Caco-2 (cell line): ENCODE data around the gene KLHL29. TPM values are rescaled to one million over a fixed set of nuclear protein-coding genes. Genes with fewer than 3 reads are reported as not detected.

Experiments used
- BruUV-seq: library from RNA; stranded (reverse); fragments of 400-500 nt; replicated peaks from 2 replicates; lab custom pipeline; 2021; lab: Mats Ljungman, UMichigan
- CTCF ChIA-PET: fragments of 300-600 bp; sonication (Branson Sonifier 250); formaldehyde crosslinking; loops from one replicate; lab custom pipeline; 2022; ENCODE audit warnings: antibody characterized with exemption; lab: Charles Lee
- POLR2A ChIA-PET: fragments of 300-600 bp; sonication (Branson Sonifier 250); formaldehyde crosslinking; loops from one replicate; lab custom pipeline; 2022; ENCODE audit warnings: antibody characterized with exemption; lab: Charles Lee
- DNase-seq, 2 experiments: peaks; one replicate each; pipeline versions ENCODE4 v3.0.0 to v3.0.0-alpha.2; 2020 to 2022
- H3K27me3 ChIP-seq: replicated peaks from 2 replicates; pipeline ENCODE4 v1.6.0; 2011; ENCODE audit warnings: low read length; ENCODE audit not compliant: control insufficient read depth, insufficient read depth
- H3K36me3 ChIP-seq: 2 replicates; pipeline ENCODE4 v1.5.1; 2011; ENCODE audit warnings: low read length; ENCODE audit not compliant: control insufficient read depth, insufficient read depth
- H3K4me1 ChIP-seq: fragments of 250-450 bp; sonication (Bioruptor Pico); 2 replicates; pipeline ENCODE4 v1.5.1; 2020; ENCODE audit warnings: mild to moderate bottlenecking
- H3K4me3 ChIP-seq: 2 replicates; pipeline ENCODE4 v1.5.1; 2011; ENCODE audit warnings: low read depth, mild to moderate bottlenecking, control low read depth, low read length
- H3K9me3 ChIP-seq: fragments of 250-450 bp; sonication (Bioruptor Pico); 2 replicates; pipeline ENCODE4 v1.5.1; 2020; ENCODE audit warnings: mild to moderate bottlenecking, moderate library complexity
- H3K27ac Mint-ChIP-seq: one replicate; pipeline ENCODE4 v1.8.0; 2022; ENCODE audit warnings: mixed read lengths; ENCODE audit not compliant: unreplicated experiment
- H3K27me3 Mint-ChIP-seq: one replicate; pipeline ENCODE4 v1.8.0; 2022; ENCODE audit warnings: mixed read lengths; ENCODE audit not compliant: insufficient read depth, unreplicated experiment
- H3K36me3 Mint-ChIP-seq: one replicate; pipeline ENCODE4 v1.8.0; 2022; ENCODE audit warnings: mild to moderate bottlenecking, mixed read lengths; ENCODE audit not compliant: insufficient read depth, unreplicated experiment
- H3K4me1 Mint-ChIP-seq: one replicate; pipeline ENCODE4 v1.8.0; 2022; ENCODE audit warnings: low read depth, mixed read lengths; ENCODE audit not compliant: unreplicated experiment
- H3K4me3 Mint-ChIP-seq: one replicate; pipeline ENCODE4 v1.8.0; 2022; ENCODE audit warnings: mild to moderate bottlenecking, moderate library complexity, mixed read lengths; ENCODE audit not compliant: unreplicated experiment
- H3K9me3 Mint-ChIP-seq: one replicate; pipeline ENCODE4 v1.8.0; 2022; ENCODE audit warnings: mixed read lengths; ENCODE audit not compliant: unreplicated experiment
- intact Hi-C: fragments of 100-400 bp; cut with micrococcal nuclease; formaldehyde crosslinking; loops from one replicate; pipeline ENCODE4 v1.10.0; 2022; ENCODE audit not compliant: unreplicated experiment
- total RNA-seq: library from RNA; stranded (reverse); gene quantifications from 2 replicates; pipeline ENCODE4 v1.2.3, GENCODE V29; 2022
- TF ChIP-seq, protein P1 (sequence below), 2 experiments: fragments of 200-600 bp in 1 of 2; IDR thresholded peaks; 1 replicate in 1 of 2; 2 replicates in 1 of 2; pipeline versions ENCODE4 v1.5.1 to v1.8.0; 2011 to 2022; ENCODE audit warnings: antibody characterized with exemption in 1 of 2, control low read depth in 1 of 2, inconsistent platforms in 1 of 2, low read depth in 1 of 2, low read length in 1 of 2, mild to moderate bottlenecking in 1 of 2, moderate library complexity in 1 of 2; ENCODE audit not compliant: insufficient read depth in 1 of 2, severe bottlenecking in 1 of 2, unreplicated experiment in 1 of 2

Gene KLHL29
- total RNA-seq, 1 experiment from 2014 or later, result 0.61 TPM

DNA sequence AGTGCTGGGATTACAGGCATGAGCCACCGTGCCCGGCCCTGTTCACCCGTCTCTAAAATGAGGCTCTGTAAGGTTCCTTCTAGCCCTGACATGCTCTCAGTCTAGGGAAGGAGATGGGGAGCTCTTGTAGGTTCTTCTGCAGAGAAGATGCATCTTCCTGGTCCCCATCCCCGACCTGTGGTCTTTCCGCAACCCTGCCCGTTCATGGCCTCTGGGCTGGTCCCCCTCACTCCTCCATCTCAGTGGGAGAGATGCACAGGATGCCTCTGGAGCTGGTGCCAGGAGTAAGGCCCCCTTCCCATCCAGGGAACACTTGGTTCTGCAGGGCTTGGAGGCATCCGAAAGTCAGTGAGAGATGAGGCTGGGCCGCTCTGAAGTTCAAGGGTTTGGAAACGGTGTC, 212.7 kb downstream of the KLHL29 start:
- Mint-ChIP-seq H3K4me3 (no peak overlapping the region), H3K4me1 (no peaks in the 10 kb centered on the region), H3K36me3 (peaks cover 6% of the 10 kb centered on the region), H3K27me3 (peaks cover 6% of the 10 kb centered on the region), H3K27ac (no peak overlapping the region), H3K9me3 (no peaks in the 10 kb centered on the region)
- H3K9me3 ChIP-seq, result no peaks in the 10 kb centered on the region
- DNase-seq, result no peak
- TF ChIP-seq, protein P1, sequence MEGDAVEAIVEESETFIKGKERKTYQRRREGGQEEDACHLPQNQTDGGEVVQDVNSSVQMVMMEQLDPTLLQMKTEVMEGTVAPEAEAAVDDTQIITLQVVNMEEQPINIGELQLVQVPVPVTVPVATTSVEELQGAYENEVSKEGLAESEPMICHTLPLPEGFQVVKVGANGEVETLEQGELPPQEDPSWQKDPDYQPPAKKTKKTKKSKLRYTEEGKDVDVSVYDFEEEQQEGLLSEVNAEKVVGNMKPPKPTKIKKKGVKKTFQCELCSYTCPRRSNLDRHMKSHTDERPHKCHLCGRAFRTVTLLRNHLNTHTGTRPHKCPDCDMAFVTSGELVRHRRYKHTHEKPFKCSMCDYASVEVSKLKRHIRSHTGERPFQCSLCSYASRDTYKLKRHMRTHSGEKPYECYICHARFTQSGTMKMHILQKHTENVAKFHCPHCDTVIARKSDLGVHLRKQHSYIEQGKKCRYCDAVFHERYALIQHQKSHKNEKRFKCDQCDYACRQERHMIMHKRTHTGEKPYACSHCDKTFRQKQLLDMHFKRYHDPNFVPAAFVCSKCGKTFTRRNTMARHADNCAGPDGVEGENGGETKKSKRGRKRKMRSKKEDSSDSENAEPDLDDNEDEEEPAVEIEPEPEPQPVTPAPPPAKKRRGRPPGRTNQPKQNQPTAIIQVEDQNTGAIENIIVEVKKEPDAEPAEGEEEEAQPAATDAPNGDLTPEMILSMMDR (IDR thresholded peaks at IDR 0.05; ENCODE audit: insufficient read depth in 1 of 2, low read depth in 1 of 2, low read length in 1 of 2, severe bottlenecking in 1 of 2, unreplicated experiment in 1 of 2), result no peak
- H3K4me1 ChIP-seq, result no peaks in the 10 kb centered on the region
- H3K36me3 ChIP-seq, result no peaks in the 10 kb centered on the region
- intact Hi-C loops, result no loop called here
- H3K27me3 ChIP-seq, result no peaks in the 10 kb centered on the region; the same call in 1 of the 2 replicates
- ChIA-PET POLR2A (no interaction called here), CTCF (no interaction called here)
- H3K4me3 ChIP-seq, result no peak overlapping the region
- BruUV-seq, result no TSS peak

DNA sequence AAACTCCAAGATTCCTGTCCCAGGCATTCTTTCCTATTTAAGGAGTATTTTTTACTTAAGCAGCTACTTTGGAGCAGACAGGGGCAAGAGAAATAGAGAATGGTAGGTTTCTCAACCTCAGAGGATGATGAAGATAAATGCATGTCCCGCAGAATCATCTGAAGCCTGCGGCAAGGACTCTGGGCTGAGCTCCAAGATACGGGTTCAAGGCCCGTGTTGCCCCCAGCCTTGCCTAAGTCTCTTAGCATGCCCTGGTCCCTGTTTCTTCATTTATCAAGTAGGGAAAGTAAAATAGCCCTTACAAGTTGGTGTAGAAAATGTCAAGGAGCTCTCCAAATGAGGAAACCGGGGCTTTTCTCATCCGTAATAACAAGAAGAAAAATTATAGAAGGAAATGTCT, 214.0 kb downstream of the KLHL29 start:
- DNase-seq, result no peak
- no peak overlapping the region for H3K27ac Mint-ChIP-seq
- no peaks in the 10 kb centered on the region for H3K9me3 ChIP-seq
- no peaks in the 10 kb centered on the region for H3K9me3 Mint-ChIP-seq
- no peaks in the 10 kb centered on the region for H3K27me3 ChIP-seq
- no TSS peak for BruUV-seq
- H3K4me1 Mint-ChIP-seq, result no peaks in the 10 kb centered on the region
- intact Hi-C loops, result no loop called here
- no peak overlapping the region for H3K4me3 Mint-ChIP-seq
- peaks cover 6% of the 10 kb centered on the region for H3K36me3 Mint-ChIP-seq
- ChIA-PET POLR2A (no interaction called here), CTCF (no interaction called here)
- no peak overlapping the region for H3K4me3 ChIP-seq
- peaks cover 6% of the 10 kb centered on the region for H3K27me3 Mint-ChIP-seq
- TF ChIP-seq, protein P1 (IDR thresholded peaks at IDR 0.05; ENCODE audit: insufficient read depth in 1 of 2, low read depth in 1 of 2, low read length in 1 of 2, severe bottlenecking in 1 of 2, unreplicated experiment in 1 of 2), result no peak
- no peaks in the 10 kb centered on the region for H3K36me3 ChIP-seq
- H3K4me1 ChIP-seq, result no peaks in the 10 kb centered on the region

DNA sequence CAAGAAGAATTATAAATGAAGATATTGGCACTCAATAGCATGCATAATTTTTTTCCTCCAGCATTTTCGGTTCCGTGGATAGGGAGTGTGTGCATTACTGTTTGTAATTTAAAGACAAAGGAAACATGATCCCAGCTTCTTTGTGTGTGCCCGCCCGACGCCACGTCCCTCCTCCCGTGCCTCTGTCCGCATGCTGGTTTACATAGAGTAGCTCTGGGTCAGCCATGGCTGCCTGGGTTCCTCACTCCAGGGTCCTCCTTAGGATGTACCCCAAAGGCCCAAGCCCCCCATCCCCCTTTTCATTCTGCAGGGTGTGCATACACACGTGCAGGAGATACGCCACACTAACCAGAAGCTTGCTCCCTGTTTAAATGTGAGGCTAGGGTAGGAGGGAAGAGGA, 214.7 kb downstream of the KLHL29 start:
- POLR2A ChIA-PET, result no interaction called here
- Mint-ChIP-seq H3K4me3 (no peak overlapping the region), H3K9me3 (no peaks in the 10 kb centered on the region), H3K27ac (no peak overlapping the region), H3K27me3 (peaks cover 6% of the 10 kb centered on the region), H3K36me3 (peaks cover 6% of the 10 kb centered on the region), H3K4me1 (no peaks in the 10 kb centered on the region)
- Histone ChIP-seq H3K36me3 (no peaks in the 10 kb centered on the region), H3K4me3 (no peak overlapping the region), H3K27me3 (no peaks in the 10 kb centered on the region), H3K9me3 (no peaks in the 10 kb centered on the region), H3K4me1 (no peaks in the 10 kb centered on the region)
- intact Hi-C loops, result no loop called here
- DNase-seq, result no peak
- no TSS peak for BruUV-seq
- CTCF ChIA-PET, result no interaction called here
- TF ChIP-seq, protein P1 (IDR thresholded peaks at IDR 0.05; ENCODE audit: insufficient read depth in 1 of 2, low read depth in 1 of 2, low read length in 1 of 2, severe bottlenecking in 1 of 2, unreplicated experiment in 1 of 2), result no peak
